GM19324 (cell line): ENCODE results near the gene KIF16B.
"Not testable (repeated sequence)": the region's sequence is repeated elsewhere in the genome, so short reads cannot be mapped to it uniquely, and the experiment has no call there.

Source experiments
- ATAC-seq: cut with Tn5 transposase; IDR thresholded peaks from one replicate; pipeline ENCODE4 v1.9.1; 2021; ENCODE audit warnings: mild to moderate bottlenecking, moderate library complexity; ENCODE audit not compliant: unreplicated experiment, low FRiP score

The KIF16B gene

GRCh38 chr20:16573001-16573965 is at the start of gene KIF16B:
TSS of gene KIF16B (minus strand) at chr20:16573448. CDS start at chr20:16573275, 173 bp downstream.
- peak; percentile 85 for ATAC-seq

GRCh38 chr20:16622501-16622900 is 49.3 kb upstream of the KIF16B start:
- no peak for ATAC-seq

- ATAC-seq, result no peak
Measured at GRCh38 chr20:16621435-16622141, 48.3 kb upstream of the KIF16B start.

GRCh38 chr20:16620961-16621360 is 47.7 kb upstream of the KIF16B start:
- ATAC-seq, result no peak

GRCh38 chr20:16619953-16620352 is 46.7 kb upstream of the KIF16B start:
- ATAC-seq, result no peak

- no peak for ATAC-seq
Measured at GRCh38 chr20:16617056-16617455, 43.8 kb upstream of the KIF16B start.

- ATAC-seq, result no peak
Measured at GRCh38 chr20:16616317-16616716, 43.1 kb upstream of the KIF16B start.

GRCh38 chr20:16615199-16615598 is 42.0 kb upstream of the KIF16B start:
- ATAC-seq, result no peak

GRCh38 chr20:16613954-16614353 is 40.7 kb upstream of the KIF16B start:
- ATAC-seq, result no peak

- no peak for ATAC-seq
Measured at GRCh38 chr20:16612706-16613105, 39.5 kb upstream of the KIF16B start.

GRCh38 chr20:16611817-16612216 is 38.6 kb upstream of the KIF16B start:
- ATAC-seq, result no peak

- ATAC-seq, result no peak
Measured at GRCh38 chr20:16609066-16609465, 35.8 kb upstream of the KIF16B start.

GRCh38 chr20:16608277-16608650 is 35.0 kb upstream of the KIF16B start:
- ATAC-seq, result no peak

- ATAC-seq, result no peak
Measured at GRCh38 chr20:16607364-16608276, 34.4 kb upstream of the KIF16B start.

GRCh38 chr20:16606468-16607070 is 33.3 kb upstream of the KIF16B start:
- no peak for ATAC-seq

GRCh38 chr20:16601047-16601446 is 27.8 kb upstream of the KIF16B start:
- no peak for ATAC-seq

- ATAC-seq, result no peak
Measured at GRCh38 chr20:16599257-16599656, 26.0 kb upstream of the KIF16B start.

- ATAC-seq, result no peak
Measured at GRCh38 chr20:16596991-16597390, 23.7 kb upstream of the KIF16B start.

GRCh38 chr20:16596404-16596803 is 23.2 kb upstream of the KIF16B start:
- not testable (repeated sequence) for ATAC-seq

GRCh38 chr20:16595376-16595775 is 22.1 kb upstream of the KIF16B start:
- no peak for ATAC-seq
